GM12878 (cell line): ENCODE data around the gene SLC1A1. TPM values are rescaled to one million over a fixed set of nuclear protein-coding genes. Genes with fewer than 3 reads are reported as not detected.

Experiments
- ATF7 ChIP-seq: fragments of 450-650 bp; IDR thresholded peaks from 2 replicates; pipeline ENCODE4 v1.6.1; 2016; ENCODE audit warnings: low read depth, mild to moderate bottlenecking
- CBFB ChIP-seq: IDR thresholded peaks from 2 replicates; pipeline ENCODE4 v1.6.1; 2016; ENCODE audit warnings: antibody characterized with exemption, low read depth
- CBX3 ChIP-seq: fragments of 200-600 bp; sonication (generic); IDR thresholded peaks from 2 replicates; pipeline ENCODE4 v1.6.1; 2016; ENCODE audit warnings: low read depth, borderline replicate concordance
- CBX5 ChIP-seq: sonication (generic); IDR thresholded peaks from 2 replicates; pipeline ENCODE4 v1.6.1; 2016; ENCODE audit warnings: low read depth, moderate library complexity, mild to moderate bottlenecking, inconsistent platforms
- EED ChIP-seq: sonication (generic); IDR thresholded peaks from 2 replicates; pipeline ENCODE4 v1.6.1; 2016; ENCODE audit warnings: antibody characterized with exemption, low read depth
- EGR1 ChIP-seq, 2 experiments: IDR thresholded peaks; 1 replicate in 1 of 2; 2 replicates in 1 of 2; pipeline ENCODE4 v1.6.1; 2011 to 2012; ENCODE audit warnings: low read depth in 2 of 2, low read length in 2 of 2, borderline replicate concordance in 1 of 2, mild to moderate bottlenecking in 1 of 2, moderate library complexity in 1 of 2
- GABPA ChIP-seq: IDR thresholded peaks from 2 replicates; pipeline ENCODE4 v1.6.1; 2014; ENCODE audit warnings: antibody characterized with exemption, low read depth, mild to moderate bottlenecking, inconsistent platforms
- NR2F1 ChIP-seq: fragments of 450-650 bp; conservative IDR thresholded peaks from 2 replicates; pipeline ENCODE4 v1.6.1; 2017; ENCODE audit warnings: mild to moderate bottlenecking
- STAT3 ChIP-seq: IDR thresholded peaks from 2 replicates; pipeline ENCODE4 v1.6.1; 2011; ENCODE audit warnings: low read depth, low read length, improper control_type of control experiment
- polyA plus RNA-seq, 11 experiments: library from polyadenylated mRNA; depleted of rRNA in 4 of 11; unstranded in 6 of 11; stranded (reverse) in 5 of 11; fragments of >200 nt; fragmentation: Nextera tagmentation in 4 of 11; fragmentation: Illumina TruSeq in 1 of 11; extraction: Ambion mirVana in 4 of 11; extraction: Trizol in 1 of 11; gene quantifications; 1 replicate in 1 of 11; 2 replicates in 10 of 11; pipeline versions ENCODE4 v1.2.1 to v1.2.3, GENCODE V29; 2011 to 2016; ENCODE audit warnings: inconsistent platforms in 2 of 11, missing spikeins in 2 of 11, low read depth in 1 of 11
- total RNA-seq, 4 experiments: library from RNA; depleted of rRNA in 3 of 4; stranded (reverse); fragments of >200 nt in 3 of 4; fragmentation: Illumina TruSeq in 1 of 4; extraction: Trizol in 1 of 4; gene quantifications; 2 replicates each; pipeline versions ENCODE4 v1.2.1 to v1.2.3, GENCODE V29; 2013 to 2021
- TF ChIP-seq, protein P1 (sequence below): fragments of 450-650 bp; IDR thresholded peaks from 2 replicates; pipeline ENCODE4 v1.6.1; 2016; ENCODE audit warnings: mild to moderate bottlenecking, moderate library complexity, borderline replicate concordance
- TF ChIP-seq, protein P2 (sequence below): fragments of 450-650 bp; formaldehyde crosslinking; IDR thresholded peaks from 2 replicates; pipeline ENCODE4 v1.5.0; 2022; ENCODE audit warnings: mild to moderate bottlenecking, missing genetic modification characterization
- TF ChIP-seq, protein P3 (sequence below), 3 experiments: IDR thresholded peaks in 2 of 3; conservative IDR thresholded peaks in 1 of 3; 2 replicates each; pipeline ENCODE4 v1.5.1; 2011; ENCODE audit warnings: low read depth in 3 of 3, low read length in 3 of 3, mild to moderate bottlenecking in 3 of 3, control low read depth in 2 of 3, moderate library complexity in 2 of 3, inconsistent platforms in 1 of 3, mixed read lengths in 1 of 3; ENCODE audit not compliant: control insufficient read depth in 2 of 3, insufficient read depth in 1 of 3; ENCODE audit errors: extremely low read depth in 1 of 3
- TF ChIP-seq, protein P4 (sequence below): IDR thresholded peaks from 2 replicates; pipeline ENCODE4 v1.6.1; 2012; ENCODE audit warnings: low read depth, low read length, improper control_type of control experiment
- TF ChIP-seq, protein P5 (sequence below): fragments of 450-650 bp; IDR thresholded peaks from 2 replicates; pipeline ENCODE4 v1.6.1; 2017; ENCODE audit warnings: low read depth, mild to moderate bottlenecking, moderate library complexity
- TF ChIP-seq, protein P6 (sequence below): fragments of 450-650 bp; IDR thresholded peaks from 2 replicates; pipeline ENCODE4 v1.6.1; 2016; ENCODE audit warnings: mild to moderate bottlenecking
- TF ChIP-seq, protein P7 (sequence below): IDR thresholded peaks from 2 replicates; pipeline ENCODE4 v1.6.1; 2012; ENCODE audit warnings: low read depth, low read length, improper control_type of control experiment

Gene SLC1A1
- total and polyA plus RNA-seq, 10 of the 15 experiments (the other 5 are each of a cell fraction or from before 2014, with no cell fraction given), result 4.2 to 24.9 (median 18.3) TPM

DNA sequence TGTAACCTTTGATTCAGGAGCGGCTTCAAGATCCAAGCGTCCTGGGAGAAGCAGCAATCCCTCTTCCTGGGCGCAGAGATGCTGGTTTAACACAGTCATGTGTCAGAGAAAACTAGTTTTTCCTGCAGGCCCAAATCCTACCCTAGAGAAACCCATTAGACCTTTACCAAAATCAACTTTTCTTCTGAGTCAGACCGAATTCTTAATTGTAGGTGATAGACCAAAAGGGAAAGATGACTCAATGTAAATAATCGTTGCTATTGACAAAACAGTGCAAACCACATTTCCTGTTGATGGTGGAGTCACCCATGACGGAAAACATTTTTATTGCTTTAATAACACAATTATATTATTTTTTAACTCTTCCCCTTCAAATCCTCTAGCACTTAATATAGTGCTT, 40.1 kb downstream of the SLC1A1 start (continued):
- TF ChIP-seq, protein P1, sequence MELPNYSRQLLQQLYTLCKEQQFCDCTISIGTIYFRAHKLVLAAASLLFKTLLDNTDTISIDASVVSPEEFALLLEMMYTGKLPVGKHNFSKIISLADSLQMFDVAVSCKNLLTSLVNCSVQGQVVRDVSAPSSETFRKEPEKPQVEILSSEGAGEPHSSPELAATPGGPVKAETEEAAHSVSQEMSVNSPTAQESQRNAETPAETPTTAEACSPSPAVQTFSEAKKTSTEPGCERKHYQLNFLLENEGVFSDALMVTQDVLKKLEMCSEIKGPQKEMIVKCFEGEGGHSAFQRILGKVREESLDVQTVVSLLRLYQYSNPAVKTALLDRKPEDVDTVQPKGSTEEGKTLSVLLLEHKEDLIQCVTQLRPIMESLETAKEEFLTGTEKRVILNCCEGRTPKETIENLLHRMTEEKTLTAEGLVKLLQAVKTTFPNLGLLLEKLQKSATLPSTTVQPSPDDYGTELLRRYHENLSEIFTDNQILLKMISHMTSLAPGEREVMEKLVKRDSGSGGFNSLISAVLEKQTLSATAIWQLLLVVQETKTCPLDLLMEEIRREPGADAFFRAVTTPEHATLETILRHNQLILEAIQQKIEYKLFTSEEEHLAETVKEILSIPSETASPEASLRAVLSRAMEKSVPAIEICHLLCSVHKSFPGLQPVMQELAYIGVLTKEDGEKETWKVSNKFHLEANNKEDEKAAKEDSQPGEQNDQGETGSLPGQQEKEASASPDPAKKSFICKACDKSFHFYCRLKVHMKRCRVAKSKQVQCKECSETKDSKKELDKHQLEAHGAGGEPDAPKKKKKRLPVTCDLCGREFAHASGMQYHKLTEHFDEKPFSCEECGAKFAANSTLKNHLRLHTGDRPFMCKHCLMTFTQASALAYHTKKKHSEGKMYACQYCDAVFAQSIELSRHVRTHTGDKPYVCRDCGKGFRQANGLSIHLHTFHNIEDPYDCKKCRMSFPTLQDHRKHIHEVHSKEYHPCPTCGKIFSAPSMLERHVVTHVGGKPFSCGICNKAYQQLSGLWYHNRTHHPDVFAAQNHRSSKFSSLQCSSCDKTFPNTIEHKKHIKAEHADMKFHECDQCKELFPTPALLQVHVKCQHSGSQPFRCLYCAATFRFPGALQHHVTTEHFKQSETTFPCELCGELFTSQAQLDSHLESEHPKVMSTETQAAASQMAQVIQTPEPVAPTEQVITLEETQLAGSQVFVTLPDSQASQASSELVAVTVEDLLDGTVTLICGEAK, result no peak
- TF ChIP-seq CBX3, result no peak
- TF ChIP-seq, protein P2, sequence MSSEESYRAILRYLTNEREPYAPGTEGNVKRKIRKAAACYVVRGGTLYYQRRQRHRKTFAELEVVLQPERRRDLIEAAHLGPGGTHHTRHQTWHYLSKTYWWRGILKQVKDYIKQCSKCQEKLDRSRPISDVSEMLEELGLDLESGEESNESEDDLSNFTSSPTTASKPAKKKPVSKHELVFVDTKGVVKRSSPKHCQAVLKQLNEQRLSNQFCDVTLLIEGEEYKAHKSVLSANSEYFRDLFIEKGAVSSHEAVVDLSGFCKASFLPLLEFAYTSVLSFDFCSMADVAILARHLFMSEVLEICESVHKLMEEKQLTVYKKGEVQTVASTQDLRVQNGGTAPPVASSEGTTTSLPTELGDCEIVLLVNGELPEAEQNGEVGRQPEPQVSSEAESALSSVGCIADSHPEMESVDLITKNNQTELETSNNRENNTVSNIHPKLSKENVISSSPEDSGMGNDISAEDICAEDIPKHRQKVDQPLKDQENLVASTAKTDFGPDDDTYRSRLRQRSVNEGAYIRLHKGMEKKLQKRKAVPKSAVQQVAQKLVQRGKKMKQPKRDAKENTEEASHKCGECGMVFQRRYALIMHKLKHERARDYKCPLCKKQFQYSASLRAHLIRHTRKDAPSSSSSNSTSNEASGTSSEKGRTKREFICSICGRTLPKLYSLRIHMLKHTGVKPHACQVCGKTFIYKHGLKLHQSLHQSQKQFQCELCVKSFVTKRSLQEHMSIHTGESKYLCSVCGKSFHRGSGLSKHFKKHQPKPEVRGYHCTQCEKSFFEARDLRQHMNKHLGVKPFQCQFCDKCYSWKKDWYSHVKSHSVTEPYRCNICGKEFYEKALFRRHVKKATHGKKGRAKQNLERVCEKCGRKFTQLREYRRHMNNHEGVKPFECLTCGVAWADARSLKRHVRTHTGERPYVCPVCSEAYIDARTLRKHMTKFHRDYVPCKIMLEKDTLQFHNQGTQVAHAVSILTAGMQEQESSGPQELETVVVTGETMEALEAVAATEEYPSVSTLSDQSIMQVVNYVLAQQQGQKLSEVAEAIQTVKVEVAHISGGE (CRISPR knock-in tag), result no peak
- TF ChIP-seq, protein P3, sequence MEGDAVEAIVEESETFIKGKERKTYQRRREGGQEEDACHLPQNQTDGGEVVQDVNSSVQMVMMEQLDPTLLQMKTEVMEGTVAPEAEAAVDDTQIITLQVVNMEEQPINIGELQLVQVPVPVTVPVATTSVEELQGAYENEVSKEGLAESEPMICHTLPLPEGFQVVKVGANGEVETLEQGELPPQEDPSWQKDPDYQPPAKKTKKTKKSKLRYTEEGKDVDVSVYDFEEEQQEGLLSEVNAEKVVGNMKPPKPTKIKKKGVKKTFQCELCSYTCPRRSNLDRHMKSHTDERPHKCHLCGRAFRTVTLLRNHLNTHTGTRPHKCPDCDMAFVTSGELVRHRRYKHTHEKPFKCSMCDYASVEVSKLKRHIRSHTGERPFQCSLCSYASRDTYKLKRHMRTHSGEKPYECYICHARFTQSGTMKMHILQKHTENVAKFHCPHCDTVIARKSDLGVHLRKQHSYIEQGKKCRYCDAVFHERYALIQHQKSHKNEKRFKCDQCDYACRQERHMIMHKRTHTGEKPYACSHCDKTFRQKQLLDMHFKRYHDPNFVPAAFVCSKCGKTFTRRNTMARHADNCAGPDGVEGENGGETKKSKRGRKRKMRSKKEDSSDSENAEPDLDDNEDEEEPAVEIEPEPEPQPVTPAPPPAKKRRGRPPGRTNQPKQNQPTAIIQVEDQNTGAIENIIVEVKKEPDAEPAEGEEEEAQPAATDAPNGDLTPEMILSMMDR (IDR thresholded peaks at IDR 0.05 in 2 of 3, conservative IDR thresholded peaks at IDR 0.05 in 1 of 3; ENCODE audit: control insufficient read depth in 2 of 3, extremely low read depth in 1 of 3, insufficient read depth in 1 of 3, low read depth in 3 of 3, low read length in 3 of 3), result no peak
- no peak for TF ChIP-seq STAT3
- TF ChIP-seq ATF7, result peak; percentile 59
- peak; percentile 62; the same call in 1 of the 2 replicates for TF ChIP-seq GABPA
- TF ChIP-seq, protein P4, sequence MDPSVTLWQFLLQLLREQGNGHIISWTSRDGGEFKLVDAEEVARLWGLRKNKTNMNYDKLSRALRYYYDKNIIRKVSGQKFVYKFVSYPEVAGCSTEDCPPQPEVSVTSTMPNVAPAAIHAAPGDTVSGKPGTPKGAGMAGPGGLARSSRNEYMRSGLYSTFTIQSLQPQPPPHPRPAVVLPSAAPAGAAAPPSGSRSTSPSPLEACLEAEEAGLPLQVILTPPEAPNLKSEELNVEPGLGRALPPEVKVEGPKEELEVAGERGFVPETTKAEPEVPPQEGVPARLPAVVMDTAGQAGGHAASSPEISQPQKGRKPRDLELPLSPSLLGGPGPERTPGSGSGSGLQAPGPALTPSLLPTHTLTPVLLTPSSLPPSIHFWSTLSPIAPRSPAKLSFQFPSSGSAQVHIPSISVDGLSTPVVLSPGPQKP, result no peak
- no peak for TF ChIP-seq NR2F1
- peak; percentile 61; the same call in 1 of the 2 replicates for TF ChIP-seq EED
- TF ChIP-seq, protein P5, sequence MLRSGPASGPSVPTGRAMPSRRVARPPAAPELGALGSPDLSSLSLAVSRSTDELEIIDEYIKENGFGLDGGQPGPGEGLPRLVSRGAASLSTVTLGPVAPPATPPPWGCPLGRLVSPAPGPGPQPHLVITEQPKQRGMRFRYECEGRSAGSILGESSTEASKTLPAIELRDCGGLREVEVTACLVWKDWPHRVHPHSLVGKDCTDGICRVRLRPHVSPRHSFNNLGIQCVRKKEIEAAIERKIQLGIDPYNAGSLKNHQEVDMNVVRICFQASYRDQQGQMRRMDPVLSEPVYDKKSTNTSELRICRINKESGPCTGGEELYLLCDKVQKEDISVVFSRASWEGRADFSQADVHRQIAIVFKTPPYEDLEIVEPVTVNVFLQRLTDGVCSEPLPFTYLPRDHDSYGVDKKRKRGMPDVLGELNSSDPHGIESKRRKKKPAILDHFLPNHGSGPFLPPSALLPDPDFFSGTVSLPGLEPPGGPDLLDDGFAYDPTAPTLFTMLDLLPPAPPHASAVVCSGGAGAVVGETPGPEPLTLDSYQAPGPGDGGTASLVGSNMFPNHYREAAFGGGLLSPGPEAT, result no peak
- TF ChIP-seq, protein P6, sequence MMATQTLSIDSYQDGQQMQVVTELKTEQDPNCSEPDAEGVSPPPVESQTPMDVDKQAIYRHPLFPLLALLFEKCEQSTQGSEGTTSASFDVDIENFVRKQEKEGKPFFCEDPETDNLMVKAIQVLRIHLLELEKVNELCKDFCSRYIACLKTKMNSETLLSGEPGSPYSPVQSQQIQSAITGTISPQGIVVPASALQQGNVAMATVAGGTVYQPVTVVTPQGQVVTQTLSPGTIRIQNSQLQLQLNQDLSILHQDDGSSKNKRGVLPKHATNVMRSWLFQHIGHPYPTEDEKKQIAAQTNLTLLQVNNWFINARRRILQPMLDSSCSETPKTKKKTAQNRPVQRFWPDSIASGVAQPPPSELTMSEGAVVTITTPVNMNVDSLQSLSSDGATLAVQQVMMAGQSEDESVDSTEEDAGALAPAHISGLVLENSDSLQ, result no peak
- TF ChIP-seq, protein P7, sequence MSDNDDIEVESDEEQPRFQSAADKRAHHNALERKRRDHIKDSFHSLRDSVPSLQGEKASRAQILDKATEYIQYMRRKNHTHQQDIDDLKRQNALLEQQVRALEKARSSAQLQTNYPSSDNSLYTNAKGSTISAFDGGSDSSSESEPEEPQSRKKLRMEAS, result no peak
- no peak for TF ChIP-seq CBX5
- peak; percentile 73; the same call in 1 of the 2 replicates for TF ChIP-seq CBFB
- TF ChIP-seq EGR1 (IDR thresholded peaks at IDR 0.05; ENCODE audit: borderline replicate concordance in 1 of 2, low read depth in 2 of 2, low read length in 2 of 2), result no peak
